HCT116 (cell line): ENCODE data around the gene RIPOR2.

Experiments used
- EZH2 ChIP-seq: fragments of 200-600 bp; sonication (generic); IDR thresholded peaks from 2 replicates; pipeline ENCODE4 v1.6.1; 2017; ENCODE audit warnings: antibody characterized with exemption, mixed run types
- POLR2AphosphoS5 ChIP-seq: IDR thresholded peaks from 2 replicates; pipeline ENCODE4 v1.6.1; 2011; ENCODE audit warnings: mild to moderate bottlenecking, low read depth, low read length, moderate library complexity
- RAD21 ChIP-seq: IDR thresholded peaks from 2 replicates; pipeline ENCODE4 v1.6.1; 2012; ENCODE audit warnings: low read depth, mild to moderate bottlenecking
- TF ChIP-seq, protein P1 (sequence below), 3 experiments: fragments of 200-600 bp in 1 of 3; sonication (generic) in 1 of 3; IDR thresholded peaks in 2 of 3; conservative IDR thresholded peaks in 1 of 3; 2 replicates each; pipeline ENCODE4 v1.5.1; 2012 to 2017; ENCODE audit warnings: low read depth in 2 of 3, low read length in 2 of 3, antibody characterized with exemption in 1 of 3, borderline replicate concordance in 1 of 3, control low read depth in 1 of 3, mild to moderate bottlenecking in 1 of 3, mixed read lengths in 1 of 3, mixed run types in 1 of 3, moderate library complexity in 1 of 3; ENCODE audit not compliant: insufficient read depth in 1 of 3
- TF ChIP-seq, protein P2 (sequence below): IDR thresholded peaks from 2 replicates; pipeline ENCODE4 v1.6.1; 2012; ENCODE audit warnings: low read depth

GRCh38 chr6:24881376-24881775, 54.4 kb downstream of the RIPOR2 start:
- TF ChIP-seq, protein P1, sequence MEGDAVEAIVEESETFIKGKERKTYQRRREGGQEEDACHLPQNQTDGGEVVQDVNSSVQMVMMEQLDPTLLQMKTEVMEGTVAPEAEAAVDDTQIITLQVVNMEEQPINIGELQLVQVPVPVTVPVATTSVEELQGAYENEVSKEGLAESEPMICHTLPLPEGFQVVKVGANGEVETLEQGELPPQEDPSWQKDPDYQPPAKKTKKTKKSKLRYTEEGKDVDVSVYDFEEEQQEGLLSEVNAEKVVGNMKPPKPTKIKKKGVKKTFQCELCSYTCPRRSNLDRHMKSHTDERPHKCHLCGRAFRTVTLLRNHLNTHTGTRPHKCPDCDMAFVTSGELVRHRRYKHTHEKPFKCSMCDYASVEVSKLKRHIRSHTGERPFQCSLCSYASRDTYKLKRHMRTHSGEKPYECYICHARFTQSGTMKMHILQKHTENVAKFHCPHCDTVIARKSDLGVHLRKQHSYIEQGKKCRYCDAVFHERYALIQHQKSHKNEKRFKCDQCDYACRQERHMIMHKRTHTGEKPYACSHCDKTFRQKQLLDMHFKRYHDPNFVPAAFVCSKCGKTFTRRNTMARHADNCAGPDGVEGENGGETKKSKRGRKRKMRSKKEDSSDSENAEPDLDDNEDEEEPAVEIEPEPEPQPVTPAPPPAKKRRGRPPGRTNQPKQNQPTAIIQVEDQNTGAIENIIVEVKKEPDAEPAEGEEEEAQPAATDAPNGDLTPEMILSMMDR (IDR thresholded peaks at IDR 0.05 in 2 of 3, conservative IDR thresholded peaks at IDR 0.05 in 1 of 3; ENCODE audit: borderline replicate concordance in 1 of 3, insufficient read depth in 1 of 3, low read depth in 2 of 3, low read length in 2 of 3): no peak
- TF ChIP-seq EZH2: no peak
- no peak for TF ChIP-seq POLR2AphosphoS5
- no peak for TF ChIP-seq RAD21
- TF ChIP-seq, protein P2, sequence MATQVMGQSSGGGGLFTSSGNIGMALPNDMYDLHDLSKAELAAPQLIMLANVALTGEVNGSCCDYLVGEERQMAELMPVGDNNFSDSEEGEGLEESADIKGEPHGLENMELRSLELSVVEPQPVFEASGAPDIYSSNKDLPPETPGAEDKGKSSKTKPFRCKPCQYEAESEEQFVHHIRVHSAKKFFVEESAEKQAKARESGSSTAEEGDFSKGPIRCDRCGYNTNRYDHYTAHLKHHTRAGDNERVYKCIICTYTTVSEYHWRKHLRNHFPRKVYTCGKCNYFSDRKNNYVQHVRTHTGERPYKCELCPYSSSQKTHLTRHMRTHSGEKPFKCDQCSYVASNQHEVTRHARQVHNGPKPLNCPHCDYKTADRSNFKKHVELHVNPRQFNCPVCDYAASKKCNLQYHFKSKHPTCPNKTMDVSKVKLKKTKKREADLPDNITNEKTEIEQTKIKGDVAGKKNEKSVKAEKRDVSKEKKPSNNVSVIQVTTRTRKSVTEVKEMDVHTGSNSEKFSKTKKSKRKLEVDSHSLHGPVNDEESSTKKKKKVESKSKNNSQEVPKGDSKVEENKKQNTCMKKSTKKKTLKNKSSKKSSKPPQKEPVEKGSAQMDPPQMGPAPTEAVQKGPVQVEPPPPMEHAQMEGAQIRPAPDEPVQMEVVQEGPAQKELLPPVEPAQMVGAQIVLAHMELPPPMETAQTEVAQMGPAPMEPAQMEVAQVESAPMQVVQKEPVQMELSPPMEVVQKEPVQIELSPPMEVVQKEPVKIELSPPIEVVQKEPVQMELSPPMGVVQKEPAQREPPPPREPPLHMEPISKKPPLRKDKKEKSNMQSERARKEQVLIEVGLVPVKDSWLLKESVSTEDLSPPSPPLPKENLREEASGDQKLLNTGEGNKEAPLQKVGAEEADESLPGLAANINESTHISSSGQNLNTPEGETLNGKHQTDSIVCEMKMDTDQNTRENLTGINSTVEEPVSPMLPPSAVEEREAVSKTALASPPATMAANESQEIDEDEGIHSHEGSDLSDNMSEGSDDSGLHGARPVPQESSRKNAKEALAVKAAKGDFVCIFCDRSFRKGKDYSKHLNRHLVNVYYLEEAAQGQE: no peak
